CD4-positive, alpha-beta T cell treated with Interleukin-21 for 1 hour (primary cell): ENCODE data around the gene TRAF2.
"Not testable (repeated sequence)": the region's sequence is repeated elsewhere in the genome, so short reads cannot be mapped to it uniquely, and the experiment has no call there.

Experiments used
- DNase-seq: peaks from one replicate; pipeline ENCODE4 v3.0.0-alpha.2; 2020

The TRAF2 gene

GRCh38 chr9:136858452-136858843 lies 27.9 kb upstream of the TRAF2 start:
- no peak for DNase-seq

- no peak for DNase-seq
Measured at GRCh38 chr9:136858844-136859757, 27.2 kb upstream of the TRAF2 start.

GRCh38 chr9:136860529-136860928 lies 25.8 kb upstream of the TRAF2 start:
- DNase-seq = no peak

- DNase-seq = no peak
Measured at GRCh38 chr9:136860933-136861873, 25.1 kb upstream of the TRAF2 start.

GRCh38 chr9:136861874-136862457 lies 24.4 kb upstream of the TRAF2 start:
- DNase-seq = no peak

GRCh38 chr9:136862849-136863622 lies 23.3 kb upstream of the TRAF2 start:
- DNase-seq = no peak

- DNase-seq = no peak
Measured at GRCh38 chr9:136863623-136864273, 22.6 kb upstream of the TRAF2 start.

GRCh38 chr9:136865041-136865767 lies 21.1 kb upstream of the TRAF2 start:
- no peak for DNase-seq

GRCh38 chr9:136865768-136866103 lies 20.6 kb upstream of the TRAF2 start:
- no peak for DNase-seq

GRCh38 chr9:136866898-136867421 lies 19.4 kb upstream of the TRAF2 start:
- not testable (repeated sequence) for DNase-seq

- DNase-seq = no peak
Measured at GRCh38 chr9:136867480-136867879, 18.8 kb upstream of the TRAF2 start.

- DNase-seq = no peak
Measured at GRCh38 chr9:136867917-136868316, 18.4 kb upstream of the TRAF2 start.

GRCh38 chr9:136868644-136869043 lies 17.7 kb upstream of the TRAF2 start:
- no peak for DNase-seq

GRCh38 chr9:136869611-136870010 lies 16.7 kb upstream of the TRAF2 start:
- not testable (repeated sequence) for DNase-seq

GRCh38 chr9:136875155-136875554 lies 11.2 kb upstream of the TRAF2 start:
- no peak for DNase-seq

GRCh38 chr9:136876476-136876875 lies 9.8 kb upstream of the TRAF2 start:
- DNase-seq = no peak

- DNase-seq = no peak
Measured at GRCh38 chr9:136880651-136881050, 5.7 kb upstream of the TRAF2 start.

- DNase-seq = peak; percentile 48
Measured at GRCh38 chr9:136881691-136882108, 4.6 kb upstream of the TRAF2 start.

GRCh38 chr9:136882109-136882946 lies 4.0 kb upstream of the TRAF2 start:
- peak; percentile 91 for DNase-seq

GRCh38 chr9:136882947-136883283 lies 3.4 kb upstream of the TRAF2 start:
- DNase-seq = not testable (repeated sequence)
